Thymus (tissue), 11 donors: ENCODE results near the gene SWAP70. TPM values are rescaled to one million over a fixed set of nuclear protein-coding genes. Genes with fewer than 3 reads are reported as not detected.
"Not testable (repeated sequence)": the region's sequence is repeated elsewhere in the genome, so short reads cannot be mapped to it uniquely, and the experiment has no call there.

ENCODE experiments used
- DNase-seq, 9 donors: peaks; one replicate each; pipeline ENCODE4 v3.0.0-alpha.2; 2013; ENCODE audit warnings: low spot score in 9 of 9, low read depth in 6 of 9, missing footprints in 1 of 9
- H3K27ac ChIP-seq, 2 donors: one replicate each; pipeline ENCODE4 v1.5.1; 2013; ENCODE audit warnings: control low read depth in 1 of 2, low read depth in 1 of 2, low read length in 1 of 2, mild to moderate bottlenecking in 1 of 2, moderate library complexity in 1 of 2
- H3K27me3 ChIP-seq, 2 donors: one replicate each; pipeline ENCODE4 v1.5.1; 2013; ENCODE audit warnings: low read length in 1 of 2; ENCODE audit not compliant: control insufficient read depth in 2 of 2, insufficient read depth in 1 of 2
- H3K36me3 ChIP-seq, 2 donors: one replicate each; pipeline ENCODE4 v1.5.1; 2013; ENCODE audit warnings: low read length in 1 of 2, mild to moderate bottlenecking in 1 of 2, moderate library complexity in 1 of 2; ENCODE audit not compliant: control insufficient read depth in 2 of 2, insufficient read depth in 2 of 2
- H3K4me1 ChIP-seq, 2 donors: one replicate each; pipeline ENCODE4 v1.5.1; 2013; ENCODE audit warnings: low read length in 2 of 2; ENCODE audit not compliant: control insufficient read depth in 2 of 2, insufficient read depth in 2 of 2
- H3K4me3 ChIP-seq, 2 donors: one replicate each; pipeline ENCODE4 v1.5.1; 2013; ENCODE audit warnings: low read length in 2 of 2, control low read depth in 1 of 2, mild to moderate bottlenecking in 1 of 2
- H3K9me3 ChIP-seq, 2 donors: one replicate each; pipeline ENCODE4 v1.5.1; 2013; ENCODE audit warnings: low read length in 1 of 2, mild to moderate bottlenecking in 1 of 2; ENCODE audit not compliant: control insufficient read depth in 2 of 2, insufficient read depth in 1 of 2
- WGBS: extraction: QIAGEN DNeasy Blood & Tissue Kit; methylation state at CpG from one replicate; pipeline ENCODE4 v1.1.7; 2013; 5-methylcytosine and 5-hydroxymethylcytosine counted together
- polyA plus RNA-seq: library from polyadenylated mRNA; stranded (reverse); fragments of 200-250 nt; gene quantifications from one replicate; pipeline ENCODE4 v1.2.3, GENCODE V29; 2013
- total RNA-seq: library from RNA; stranded (reverse); fragments of 120-200 nt; gene quantifications from one replicate; pipeline ENCODE4 v1.2.4, GENCODE V29; 2013
- donor health status: healthy.

SWAP70 gene
- total and polyA plus RNA-seq, 2 donors, result 12.0 to 17.8 TPM

DNA sequence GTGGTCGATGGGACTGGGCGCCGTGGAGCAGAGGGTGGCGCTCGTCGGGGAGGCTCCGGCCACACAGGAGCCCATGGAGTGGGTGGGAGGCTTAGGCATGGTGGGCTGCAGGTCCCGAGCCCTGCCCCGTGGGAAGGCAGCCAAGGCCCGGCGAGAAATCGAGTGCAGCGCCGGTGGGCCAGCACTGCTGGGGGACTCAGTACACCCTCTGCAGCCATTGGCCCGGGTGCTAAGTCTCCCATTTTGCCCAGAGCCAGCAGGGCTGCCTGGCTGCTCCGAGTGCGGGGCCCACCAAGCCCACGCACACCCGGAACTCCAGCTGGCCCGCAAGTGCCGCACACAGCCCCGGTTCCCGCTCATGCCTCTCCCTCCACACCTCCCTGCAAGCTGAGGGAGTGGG, 40.8 kb upstream of the SWAP70 start:
- not testable (repeated sequence) for H3K27ac ChIP-seq, H3K4me1 ChIP-seq, H3K4me3 ChIP-seq, H3K9me3 ChIP-seq, H3K27me3 ChIP-seq, DNase-seq, H3K36me3 ChIP-seq
- WGBS, result 98% methylated on average over 23 of the region's 23 CpGs

DNA sequence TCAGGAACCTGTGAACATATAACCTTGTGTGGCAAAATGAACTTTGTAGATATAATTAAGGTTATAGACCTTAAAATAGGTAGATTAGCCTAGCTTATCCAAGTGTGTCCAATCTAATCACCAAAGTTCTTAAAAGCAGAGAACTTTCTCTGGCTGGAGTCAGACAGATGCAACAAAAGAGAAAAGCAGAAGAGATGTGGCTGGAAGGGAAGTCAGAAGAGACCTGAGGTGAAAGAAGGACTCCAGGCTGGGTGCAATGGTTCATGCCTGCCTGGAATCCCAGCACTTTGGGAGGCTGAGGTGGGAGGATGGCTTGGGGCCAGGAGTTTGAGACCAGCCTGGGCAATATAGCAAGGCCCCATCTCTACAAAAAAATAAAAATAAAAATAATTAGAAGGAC, 39.4 kb upstream of the SWAP70 start:
- no peak overlapping the region for H3K27ac ChIP-seq
- no peaks in the 10 kb centered on the region for H3K27me3 ChIP-seq
- H3K4me1 ChIP-seq, result peaks cover 0 to 3% of the 10 kb centered on the region in 2 donors
- no peaks in the 10 kb centered on the region for H3K36me3 ChIP-seq
- peaks cover 0 to 4% of the 10 kb centered on the region in 2 donors for H3K9me3 ChIP-seq
- no peak overlapping the region for H3K4me3 ChIP-seq
- no peak for DNase-seq

DNA sequence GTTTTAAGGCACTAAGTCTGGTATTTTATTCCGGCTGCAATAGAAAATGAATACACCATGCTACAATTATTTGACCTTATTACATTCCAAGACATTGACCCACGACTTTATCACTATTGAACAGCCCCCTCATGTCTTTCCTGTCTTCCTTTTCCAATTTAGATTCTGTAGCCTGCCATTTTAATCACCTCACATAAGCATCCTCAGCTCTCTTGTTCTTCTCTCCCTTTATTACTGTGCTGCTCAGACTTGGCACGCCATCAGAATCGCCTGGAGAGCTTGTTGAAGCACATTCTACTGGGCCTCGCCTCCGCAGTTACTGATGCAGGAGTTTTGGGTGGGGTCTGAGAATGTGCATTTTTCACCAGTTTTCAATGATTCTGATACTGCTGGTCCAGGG, 38.7 kb upstream of the SWAP70 start:
- Histone ChIP-seq H3K4me3 (no peak overlapping the region), H3K27ac (no peak overlapping the region), H3K4me1 (peaks cover 0 to 3% of the 10 kb centered on the region in 2 donors), H3K27me3 (no peaks in the 10 kb centered on the region), H3K9me3 (no peaks in the 10 kb centered on the region), H3K36me3 (no peaks in the 10 kb centered on the region)
- no peak for DNase-seq
- 78% methylated on average over 6 of the region's 6 CpGs for WGBS

DNA sequence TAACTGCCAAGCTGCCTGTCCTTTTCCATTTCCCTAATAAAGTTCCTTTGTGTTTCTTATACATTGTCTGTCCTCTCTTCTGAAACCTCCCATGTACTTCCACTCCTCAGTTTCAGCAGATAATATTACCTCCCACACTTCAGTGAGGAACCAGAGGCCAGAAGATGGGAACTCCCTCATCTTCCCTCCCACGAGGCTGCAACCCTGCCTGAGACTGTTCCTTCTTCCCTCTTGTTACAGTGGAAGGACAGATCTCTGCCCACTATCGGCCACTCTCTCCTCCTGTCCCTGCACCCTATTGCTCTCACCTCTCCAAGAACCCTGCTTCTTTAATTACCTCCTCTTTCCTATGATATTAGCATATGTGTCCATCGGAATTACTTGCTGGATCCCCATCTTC, 38.1 kb upstream of the SWAP70 start:
- 87% methylated on average over 3 of the region's 3 CpGs for WGBS
- no peak overlapping the region for H3K27ac ChIP-seq

DNA sequence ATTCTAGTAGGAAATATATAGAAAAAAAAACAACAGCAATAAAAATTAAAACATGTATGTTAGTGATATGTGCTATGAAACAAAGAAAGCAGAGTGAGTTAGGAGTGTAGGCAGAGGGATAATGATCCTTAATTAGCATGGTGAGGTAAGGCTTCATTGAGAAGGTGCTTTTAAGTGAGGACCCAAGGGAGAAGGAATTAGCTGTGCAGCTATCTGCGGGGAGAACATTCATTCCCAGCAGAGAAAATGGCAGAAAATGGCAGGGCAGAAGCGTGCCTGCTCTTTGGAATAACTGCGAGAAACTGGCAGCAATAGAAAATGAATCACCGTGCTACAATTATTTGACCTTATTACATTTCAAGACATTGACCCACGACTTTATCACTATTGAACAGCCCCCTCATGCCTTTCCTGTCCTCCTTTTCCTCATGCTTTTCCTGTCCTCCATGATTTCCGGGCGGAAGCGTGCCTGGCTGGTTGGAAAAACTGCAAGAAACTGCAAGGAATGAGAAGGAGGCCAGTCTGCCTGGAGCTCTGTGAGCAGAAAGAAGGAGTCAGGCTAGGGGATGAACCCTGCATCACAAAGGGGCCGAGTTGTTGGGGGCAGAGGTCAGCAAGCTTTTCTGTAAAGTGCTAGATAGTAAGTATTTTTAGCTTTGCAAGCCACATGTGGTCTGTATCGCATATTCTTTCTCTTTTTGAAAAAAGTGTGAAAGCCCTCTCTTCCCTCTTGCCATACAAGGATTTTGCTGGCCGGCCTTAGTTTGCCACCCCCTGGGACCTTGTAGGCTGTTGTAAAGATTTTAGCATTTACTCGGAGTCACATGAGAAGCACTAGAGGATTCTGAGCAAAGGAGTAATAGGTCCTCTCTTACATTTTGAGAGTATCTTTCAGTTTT, 37.1 kb upstream of the SWAP70 start:
- Histone ChIP-seq H3K9me3 (no peaks in the 10 kb centered on the region), H3K27me3 (no peaks in the 10 kb centered on the region), H3K4me1 (peaks cover 0 to 3% of the 10 kb centered on the region in 2 donors), H3K4me3 (no peak overlapping the region), H3K27ac (no peak overlapping the region), H3K36me3 (no peaks in the 10 kb centered on the region)
- WGBS, result 96% methylated on average over 12 of the region's 12 CpGs
- DNase-seq, result no peak

More for the DNA sequence above, 38.1 kb upstream of the SWAP70 start:
- no peak for DNase-seq
- no peaks in the 10 kb centered on the region for H3K9me3 ChIP-seq
- H3K27me3 ChIP-seq, result no peaks in the 10 kb centered on the region
- H3K4me1 ChIP-seq, result peaks cover 0 to 3% of the 10 kb centered on the region in 2 donors
- H3K36me3 ChIP-seq, result no peaks in the 10 kb centered on the region
- no peak overlapping the region for H3K4me3 ChIP-seq

DNA sequence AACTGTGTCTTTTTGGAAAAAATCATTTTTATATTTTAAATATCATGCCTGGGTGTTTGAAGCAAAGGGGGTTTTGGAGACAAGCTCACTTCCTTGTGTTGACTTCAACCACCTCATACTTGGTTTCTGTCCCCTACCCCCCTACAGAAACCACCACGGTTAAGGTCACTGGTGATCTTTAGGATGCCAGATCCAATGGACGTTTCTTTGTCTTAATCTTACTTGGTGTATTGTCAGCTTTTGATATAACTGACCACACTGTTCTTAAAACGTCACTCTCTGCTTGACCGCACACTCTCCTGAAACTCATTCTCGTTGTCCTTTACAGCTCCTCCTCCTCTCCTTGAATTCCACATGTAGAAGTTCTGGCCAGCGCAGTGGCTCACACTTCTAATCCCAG, 34.8 kb upstream of the SWAP70 start:
- Histone ChIP-seq H3K4me1 (peaks cover 0 to 3% of the 10 kb centered on the region in 2 donors), H3K4me3 (no peak overlapping the region), H3K9me3 (no peaks in the 10 kb centered on the region), H3K27ac (no peak overlapping the region), H3K36me3 (no peaks in the 10 kb centered on the region), H3K27me3 (no peaks in the 10 kb centered on the region)
- 95% methylated on average over 6 of the region's 6 CpGs for WGBS
- DNase-seq, result no peak

DNA sequence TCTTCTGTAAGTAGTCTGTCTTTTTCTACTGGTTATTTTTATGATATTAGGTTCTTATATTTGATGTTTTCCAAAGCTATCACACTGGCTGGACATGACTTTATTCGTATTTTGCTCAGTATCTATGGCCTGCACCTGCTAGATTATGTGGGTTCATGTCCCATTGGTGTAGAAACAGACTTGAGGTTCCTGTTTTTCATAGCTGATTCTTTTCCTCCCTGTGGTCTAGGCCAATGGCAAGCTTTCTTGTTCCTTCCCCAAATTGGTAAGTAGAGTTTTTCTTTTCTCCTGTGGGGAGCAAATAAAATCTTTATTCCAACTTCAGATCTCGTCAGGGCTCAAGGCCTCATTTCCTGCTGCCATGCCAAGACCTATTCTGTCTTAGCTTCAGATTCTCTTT, 30.2 kb upstream of the SWAP70 start:
- no peaks in the 10 kb centered on the region for H3K27me3 ChIP-seq
- no peak for DNase-seq
- H3K27ac ChIP-seq, result no peak overlapping the region
- H3K4me3 ChIP-seq, result no peak overlapping the region
- H3K9me3 ChIP-seq, result peaks cover 0 to 4% of the 10 kb centered on the region in 2 donors
- WGBS, result 41% methylated on average over 2 of the region's 2 CpGs
- no peaks in the 10 kb centered on the region for H3K4me1 ChIP-seq
- no peaks in the 10 kb centered on the region for H3K36me3 ChIP-seq

DNA sequence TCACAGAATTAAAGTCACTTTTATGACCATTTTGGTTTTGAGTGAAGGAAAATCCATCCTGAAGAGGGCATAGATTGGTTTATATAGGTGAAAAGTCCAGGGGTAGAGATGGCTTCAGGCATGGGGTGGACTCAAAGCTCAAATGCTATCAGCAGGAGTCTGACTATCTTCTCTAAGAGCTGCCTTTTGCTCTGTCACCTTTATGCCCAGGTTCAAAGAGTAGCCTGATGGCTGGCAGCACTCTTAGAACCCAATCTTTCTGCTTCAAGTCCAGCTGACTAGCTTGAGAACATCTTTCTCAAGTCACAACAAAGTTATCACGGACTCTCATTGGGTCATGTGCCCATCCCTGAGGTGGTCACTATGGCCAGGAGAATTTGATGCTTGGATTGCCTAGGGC, 27.2 kb upstream of the SWAP70 start:
- no peaks in the 10 kb centered on the region for H3K36me3 ChIP-seq
- 97% methylated on average over 1 of the region's 1 CpG for WGBS
- no peak for DNase-seq
- H3K4me1 ChIP-seq, result peaks cover 0 to 9% of the 10 kb centered on the region in 2 donors
- no peaks in the 10 kb centered on the region for H3K27me3 ChIP-seq
- no peak overlapping the region for H3K27ac ChIP-seq
- H3K4me3 ChIP-seq, result no peak overlapping the region
- peaks cover 0 to 4% of the 10 kb centered on the region in 2 donors for H3K9me3 ChIP-seq

DNA sequence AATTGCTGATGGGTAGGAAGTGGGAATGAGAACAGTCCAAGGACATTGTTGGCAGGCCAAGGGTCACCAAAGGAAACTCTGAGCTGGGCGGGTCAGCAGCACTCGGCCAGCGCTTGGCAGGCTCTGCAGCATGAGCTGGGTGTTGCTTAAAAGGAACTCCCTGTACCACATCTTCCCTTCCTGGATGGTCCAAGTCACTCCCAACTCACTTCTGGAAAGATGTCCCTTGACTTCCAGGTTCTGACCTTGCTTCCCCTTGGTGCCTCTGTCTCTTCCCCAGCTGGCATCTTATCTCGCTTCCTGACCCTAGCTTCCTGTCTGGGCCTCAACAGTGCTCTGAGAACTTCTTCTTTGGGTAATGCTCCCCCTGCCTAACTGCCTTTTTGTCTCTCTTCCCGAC, 24.8 kb upstream of the SWAP70 start:
- H3K4me1 ChIP-seq, result peaks cover 0 to 9% of the 10 kb centered on the region in 2 donors
- H3K36me3 ChIP-seq, result no peaks in the 10 kb centered on the region
- no peak overlapping the region for H3K4me3 ChIP-seq
- WGBS, result 62% methylated on average over 5 of the region's 5 CpGs
- DNase-seq, result peak in 1 of 9 donors; percentile 33
- H3K27ac ChIP-seq, result no peak overlapping the region
- no peaks in the 10 kb centered on the region for H3K27me3 ChIP-seq
- peaks cover 0 to 4% of the 10 kb centered on the region in 2 donors for H3K9me3 ChIP-seq
